Adrenal gland (tissue), 5 donors: Measurements from ENCODE around the gene VPS4B.
A peak's percentile ranks its signal among the peaks of the same experiment; 100 is the strongest.

Source experiments
- POLR2A ChIP-seq, 2 donors: fragments of 450-650 bp; IDR thresholded peaks; one replicate each; pipeline ENCODE4 v1.6.1; 2017; ENCODE audit warnings: antibody characterized with exemption in 2 of 2, mild to moderate bottlenecking in 2 of 2, moderate library complexity in 1 of 2
- TF ChIP-seq, protein P1 (sequence below), 6 experiments: fragments of 450-650 bp in 4 of 6; fragments of 200-600 bp in 2 of 6; sonication (generic) in 1 of 6; IDR thresholded peaks; 1 replicate in 5 of 6; 2 replicates in 1 of 6; pipeline versions ENCODE4 v1.5.1 to v1.8.0; 2016 to 2021; ENCODE audit warnings: antibody characterized with exemption in 6 of 6, mild to moderate bottlenecking in 2 of 6, moderate library complexity in 1 of 6
- donor health status: DM: no; HTN: no; CAD: no.

DNA sequence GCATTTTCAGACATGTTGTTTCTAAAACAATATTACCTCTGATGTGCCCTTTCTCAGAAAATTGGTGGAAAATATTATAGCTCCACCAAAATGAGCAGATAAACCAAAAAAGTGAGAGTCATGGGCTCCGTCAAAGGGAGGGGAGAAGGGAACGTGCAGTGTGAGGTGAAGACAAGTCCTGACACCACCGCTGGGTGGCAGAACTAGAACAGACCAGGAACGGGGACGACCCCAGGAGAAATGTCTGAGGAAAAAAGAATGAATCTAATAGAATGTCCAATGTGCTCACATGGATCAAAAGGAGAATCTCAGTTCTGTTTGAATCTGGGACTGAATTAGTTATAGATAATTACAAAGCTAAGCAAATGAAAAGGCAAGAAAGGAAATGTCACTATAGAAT is 80.1 kb downstream of the VPS4B start:
- no peak for TF ChIP-seq POLR2A (IDR thresholded peaks at IDR 0.05)
- TF ChIP-seq, protein P1, sequence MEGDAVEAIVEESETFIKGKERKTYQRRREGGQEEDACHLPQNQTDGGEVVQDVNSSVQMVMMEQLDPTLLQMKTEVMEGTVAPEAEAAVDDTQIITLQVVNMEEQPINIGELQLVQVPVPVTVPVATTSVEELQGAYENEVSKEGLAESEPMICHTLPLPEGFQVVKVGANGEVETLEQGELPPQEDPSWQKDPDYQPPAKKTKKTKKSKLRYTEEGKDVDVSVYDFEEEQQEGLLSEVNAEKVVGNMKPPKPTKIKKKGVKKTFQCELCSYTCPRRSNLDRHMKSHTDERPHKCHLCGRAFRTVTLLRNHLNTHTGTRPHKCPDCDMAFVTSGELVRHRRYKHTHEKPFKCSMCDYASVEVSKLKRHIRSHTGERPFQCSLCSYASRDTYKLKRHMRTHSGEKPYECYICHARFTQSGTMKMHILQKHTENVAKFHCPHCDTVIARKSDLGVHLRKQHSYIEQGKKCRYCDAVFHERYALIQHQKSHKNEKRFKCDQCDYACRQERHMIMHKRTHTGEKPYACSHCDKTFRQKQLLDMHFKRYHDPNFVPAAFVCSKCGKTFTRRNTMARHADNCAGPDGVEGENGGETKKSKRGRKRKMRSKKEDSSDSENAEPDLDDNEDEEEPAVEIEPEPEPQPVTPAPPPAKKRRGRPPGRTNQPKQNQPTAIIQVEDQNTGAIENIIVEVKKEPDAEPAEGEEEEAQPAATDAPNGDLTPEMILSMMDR (IDR thresholded peaks at IDR 0.05): peak in 5 of 6 experiments; percentile 16 to 51 (median 37)
